GM21526 (cell line): Measurements from ENCODE around the gene MTTP.

Source experiments
- ATAC-seq: cut with Tn5 transposase; IDR thresholded peaks from one replicate; pipeline ENCODE4 v1.9.1; 2021; ENCODE audit warnings: moderate library complexity; ENCODE audit not compliant: unreplicated experiment, low FRiP score

Gene MTTP

DNA sequence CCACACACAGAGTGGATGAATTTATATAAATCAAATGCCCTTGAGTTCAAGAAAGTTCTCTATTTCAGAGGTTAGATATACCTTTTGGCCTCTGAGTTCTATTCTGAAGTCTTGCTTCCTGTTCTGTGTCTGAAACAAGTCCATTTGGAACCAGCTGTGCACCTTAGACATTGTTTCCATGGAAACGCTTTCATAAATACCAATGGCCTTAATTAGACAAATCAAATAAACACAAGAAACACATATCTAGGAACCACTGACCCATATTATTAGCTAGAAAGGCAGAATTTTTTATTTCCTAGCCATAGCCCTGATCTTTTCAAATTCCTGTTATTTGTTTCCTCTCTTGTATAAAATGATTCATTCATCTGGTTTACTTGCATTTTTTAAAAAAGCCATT, 91.4 kb downstream of the MTTP start:
- no peak for ATAC-seq

DNA sequence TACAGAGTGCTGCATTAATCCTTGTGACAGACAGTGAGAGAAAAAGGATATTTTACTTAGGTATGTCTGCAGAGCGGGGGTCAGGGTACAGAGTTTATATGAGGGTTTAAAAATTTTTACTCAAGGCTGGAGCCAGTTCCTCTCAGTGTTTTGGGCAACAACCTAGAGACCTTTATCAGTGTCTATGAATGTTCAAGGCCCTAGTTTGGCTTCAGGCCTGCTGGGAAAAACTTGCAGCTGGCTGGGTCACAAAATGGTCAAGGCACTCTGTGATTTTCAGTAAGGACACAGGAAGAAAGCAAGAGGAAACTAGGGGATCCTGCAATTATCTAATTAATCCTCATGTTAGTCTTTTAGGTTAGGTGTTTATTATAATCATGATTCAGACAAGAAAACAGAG, 93.8 kb downstream of the MTTP start:
- ATAC-seq, result no peak

DNA sequence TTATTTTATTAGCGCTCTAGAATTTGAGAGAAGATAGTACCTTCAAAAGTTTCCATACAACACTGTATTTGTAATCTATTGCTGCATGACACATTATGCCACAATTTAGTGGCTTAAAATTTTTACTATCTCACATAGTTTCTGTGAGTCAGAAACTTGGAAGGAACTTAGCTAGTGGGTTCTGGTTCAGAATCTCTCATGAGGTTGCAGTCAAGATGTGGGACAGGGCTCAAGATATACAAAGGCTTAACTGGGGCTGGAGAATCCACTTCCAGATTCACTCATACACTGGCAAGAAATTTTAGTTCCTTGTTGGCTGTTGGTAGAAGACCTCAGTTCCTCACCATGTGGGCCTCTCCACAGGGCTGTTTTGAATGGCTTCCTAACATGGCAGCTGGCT, 94.5 kb downstream of the MTTP start:
- ATAC-seq, result no peak

DNA sequence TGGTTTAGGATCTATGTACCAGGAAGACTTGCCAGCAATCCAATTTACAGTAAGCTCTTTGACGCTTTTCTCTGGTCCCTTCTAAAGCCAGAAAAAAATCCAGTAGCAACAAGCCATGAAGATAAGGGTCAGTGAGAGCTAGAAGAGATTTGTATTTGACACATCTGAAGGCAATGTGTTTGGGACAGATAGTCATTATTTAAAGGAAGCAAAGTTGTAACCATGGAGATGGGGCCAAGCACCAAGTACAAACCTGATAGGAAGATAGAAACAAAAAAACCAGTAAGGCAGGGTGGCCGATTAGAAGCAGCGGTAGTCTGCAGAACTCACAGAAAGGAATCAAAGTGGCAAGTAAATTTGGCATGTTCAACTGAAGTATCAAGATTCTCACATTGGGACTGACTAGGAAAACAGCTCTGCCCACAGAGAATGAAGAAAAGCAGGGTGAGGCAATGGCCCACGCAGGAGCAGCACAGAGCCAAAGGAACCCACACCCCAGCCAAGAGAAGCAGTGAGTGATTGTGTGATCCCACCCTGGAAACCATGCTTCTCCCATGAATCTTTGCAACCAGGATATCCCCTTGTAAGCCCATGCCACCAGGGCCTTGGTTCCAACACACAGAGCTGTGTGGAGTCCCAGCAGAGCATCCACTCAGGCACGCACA, 95.9 kb downstream of the MTTP start:
- no peak for ATAC-seq
